Transverse colon (tissue), 3 donors: ENCODE data around the gene KCNQ1OT1.

Experiments used
- CTCF ChIP-seq, 5 experiments: fragments of 200-600 bp in 3 of 5; fragments of 450-650 bp in 2 of 5; sonication (generic) in 3 of 5; IDR thresholded peaks; 1 replicate in 2 of 5; 2 replicates in 3 of 5; pipeline ENCODE4 v1.5.1; 2016 to 2017; ENCODE audit warnings: antibody characterized with exemption in 5 of 5, inconsistent platforms in 3 of 5, mild to moderate bottlenecking in 2 of 5, moderate library complexity in 1 of 5
- EP300 ChIP-seq: sonication (generic); formaldehyde crosslinking; IDR thresholded peaks from one replicate; pipeline ENCODE4 v1.6.1; 2017; ENCODE audit warnings: antibody characterized with exemption, low read depth
- POLR2A ChIP-seq: fragments of 450-650 bp; IDR thresholded peaks from one replicate; pipeline ENCODE4 v1.6.1; 2016; ENCODE audit warnings: antibody characterized with exemption, mild to moderate bottlenecking, moderate library complexity

- no peak for TF ChIP-seq CTCF (IDR thresholded peaks at IDR 0.05)
- TF ChIP-seq EP300, result no peak
- no peak for TF ChIP-seq POLR2A
Observed at GRCh38 chr11:2663506-2663905, 36.3 kb downstream of the KCNQ1OT1 start.
